Measurements from ENCODE around the gene KRT81.

- no peak for TF ChIP-seq CTCF (IDR thresholded peaks at IDR 0.05)
- no peak for TF ChIP-seq POLR2A (IDR thresholded peaks at IDR 0.05)
Measured at GRCh38 chr12:52284562-52285171, 6.7 kb downstream of the KRT81 start.
